AG09319 (cell line): ENCODE measurements around the gene CACNG6.

Experiments used
- DNase-seq: peaks from one replicate; pipeline ENCODE4 v3.0.0-alpha.2; 2010; ENCODE audit warnings: low read depth; ENCODE audit errors: extremely low read depth
- TF ChIP-seq, protein P1 (sequence below): IDR thresholded peaks from 2 replicates; pipeline ENCODE4 v1.5.1; 2011; ENCODE audit warnings: low read depth, mild to moderate bottlenecking, inconsistent platforms, low read length, moderate library complexity

Gene CACNG6

DNA sequence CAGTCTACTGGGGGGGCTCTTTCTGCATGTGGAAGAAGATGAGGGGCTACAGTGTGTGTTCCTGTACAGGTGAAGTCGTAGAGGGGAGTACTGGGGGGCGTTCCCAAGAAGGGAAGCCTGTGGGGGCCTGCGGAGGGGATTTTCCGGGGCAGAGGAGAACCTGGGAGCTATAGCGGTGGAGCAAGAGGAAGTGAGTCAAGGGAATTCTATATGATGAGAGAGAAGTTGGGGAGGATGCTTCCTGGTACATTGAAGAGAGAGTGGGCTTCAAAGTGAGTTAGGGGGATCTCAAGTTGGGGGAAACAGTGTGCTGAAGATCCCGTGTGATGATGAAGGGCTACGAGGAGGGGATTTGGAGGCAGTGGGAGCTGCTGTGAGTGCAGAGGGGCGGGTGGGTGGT lies 30.6 kb upstream of the CACNG6 start:
- TF ChIP-seq, protein P1, sequence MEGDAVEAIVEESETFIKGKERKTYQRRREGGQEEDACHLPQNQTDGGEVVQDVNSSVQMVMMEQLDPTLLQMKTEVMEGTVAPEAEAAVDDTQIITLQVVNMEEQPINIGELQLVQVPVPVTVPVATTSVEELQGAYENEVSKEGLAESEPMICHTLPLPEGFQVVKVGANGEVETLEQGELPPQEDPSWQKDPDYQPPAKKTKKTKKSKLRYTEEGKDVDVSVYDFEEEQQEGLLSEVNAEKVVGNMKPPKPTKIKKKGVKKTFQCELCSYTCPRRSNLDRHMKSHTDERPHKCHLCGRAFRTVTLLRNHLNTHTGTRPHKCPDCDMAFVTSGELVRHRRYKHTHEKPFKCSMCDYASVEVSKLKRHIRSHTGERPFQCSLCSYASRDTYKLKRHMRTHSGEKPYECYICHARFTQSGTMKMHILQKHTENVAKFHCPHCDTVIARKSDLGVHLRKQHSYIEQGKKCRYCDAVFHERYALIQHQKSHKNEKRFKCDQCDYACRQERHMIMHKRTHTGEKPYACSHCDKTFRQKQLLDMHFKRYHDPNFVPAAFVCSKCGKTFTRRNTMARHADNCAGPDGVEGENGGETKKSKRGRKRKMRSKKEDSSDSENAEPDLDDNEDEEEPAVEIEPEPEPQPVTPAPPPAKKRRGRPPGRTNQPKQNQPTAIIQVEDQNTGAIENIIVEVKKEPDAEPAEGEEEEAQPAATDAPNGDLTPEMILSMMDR: no peak
- DNase-seq: no peak

DNA sequence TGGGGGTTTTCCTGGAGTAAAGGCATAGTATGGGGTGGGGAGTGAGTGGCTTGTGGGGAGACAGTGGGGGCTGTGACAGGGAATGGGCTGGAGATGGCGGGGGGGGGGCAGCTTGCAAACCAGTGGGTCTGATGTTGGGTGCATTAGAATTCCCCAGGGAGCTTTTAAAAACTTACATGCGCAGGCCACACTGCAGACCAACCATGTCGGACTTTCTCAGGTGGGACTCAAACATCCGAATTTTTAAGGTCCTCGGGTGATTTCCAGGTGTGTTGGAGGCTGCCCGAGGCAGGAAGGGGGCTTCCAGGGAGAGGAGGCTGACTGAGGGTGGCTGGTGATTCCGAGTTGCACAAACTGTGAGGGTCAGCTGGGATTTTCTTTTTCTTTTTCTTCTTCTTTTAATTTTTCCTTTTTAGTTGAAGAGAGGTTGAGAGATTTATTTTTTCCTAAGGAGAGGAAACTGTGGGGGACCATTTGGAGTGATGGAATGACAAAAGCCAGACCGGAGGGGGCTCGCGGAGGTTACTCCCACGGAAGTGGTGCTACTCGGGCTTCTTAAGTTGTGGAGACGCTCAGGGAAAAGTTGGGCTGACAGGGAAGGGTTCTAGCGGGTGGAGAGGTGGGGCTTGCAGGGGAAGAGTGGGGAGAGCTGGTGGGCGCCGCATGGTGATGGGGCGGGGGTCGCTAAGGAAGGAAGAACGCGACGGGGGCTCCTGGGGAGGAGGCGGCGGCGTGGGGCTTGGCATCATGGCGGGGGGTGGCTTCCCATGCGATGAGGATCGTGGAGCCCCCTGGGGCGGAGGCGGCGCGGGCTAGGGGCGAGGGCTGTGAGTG lies 29.7 kb upstream of the CACNG6 start:
- DNase-seq: no peak
- TF ChIP-seq, protein P1: no peak

DNA sequence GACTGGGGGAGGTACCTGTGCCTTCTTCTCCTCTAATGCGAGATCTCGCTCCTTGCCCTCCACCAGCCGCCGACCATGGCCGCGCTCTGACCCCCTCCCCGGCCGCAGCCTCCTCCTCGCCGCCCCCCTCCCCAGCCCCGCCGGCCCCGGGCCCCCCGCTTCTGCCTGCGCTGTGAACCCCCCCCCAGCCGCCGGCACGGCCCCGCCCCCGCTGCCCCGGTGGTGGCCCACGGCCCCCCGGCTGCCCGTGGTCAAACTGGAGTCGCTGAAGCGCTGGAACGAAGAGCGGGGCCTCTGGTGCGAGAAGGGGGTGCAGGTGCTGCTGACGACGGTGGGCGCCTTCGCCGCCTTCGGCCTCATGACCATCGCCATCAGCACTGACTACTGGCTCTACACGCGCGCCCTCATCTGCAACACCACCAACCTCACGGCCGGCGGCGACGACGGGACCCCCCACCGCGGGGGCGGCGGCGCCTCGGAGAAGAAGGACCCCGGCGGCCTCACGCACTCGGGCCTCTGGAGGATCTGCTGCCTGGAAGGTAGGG lies 28.5 kb upstream of the CACNG6 start, which contains the start of gene CACNG8:
Gene CACNG8, plus strand, starts transcription at position 51 of the 545 bp plus-strand sequence.
- no peak for DNase-seq
- TF ChIP-seq, protein P1: no peak

DNA sequence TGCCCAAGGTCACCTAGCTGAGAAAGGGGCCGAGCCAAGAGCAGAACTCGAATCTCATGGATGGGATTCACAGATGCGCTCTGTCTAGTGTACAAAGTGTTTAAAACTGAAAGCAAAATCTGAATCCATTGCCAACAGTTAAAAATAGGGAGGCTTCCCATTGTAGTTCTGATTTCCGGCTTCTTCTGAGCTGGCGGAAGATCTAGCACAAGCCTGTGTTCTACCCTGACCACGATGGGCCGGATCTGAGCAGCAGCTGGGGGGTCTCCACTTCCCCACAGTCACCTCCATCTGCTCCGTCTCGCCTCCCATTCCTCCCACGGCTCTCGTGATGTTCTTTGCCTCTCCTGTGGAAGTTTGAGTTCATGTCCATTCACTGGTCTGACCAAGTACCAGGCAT lies 26.3 kb upstream of the CACNG6 start:
- DNase-seq: no peak
- TF ChIP-seq, protein P1: no peak

GRCh38 chr19:53966931-53967330 lies 24.5 kb upstream of the CACNG6 start:
- TF ChIP-seq, protein P1: no peak
- DNase-seq: no peak

DNA sequence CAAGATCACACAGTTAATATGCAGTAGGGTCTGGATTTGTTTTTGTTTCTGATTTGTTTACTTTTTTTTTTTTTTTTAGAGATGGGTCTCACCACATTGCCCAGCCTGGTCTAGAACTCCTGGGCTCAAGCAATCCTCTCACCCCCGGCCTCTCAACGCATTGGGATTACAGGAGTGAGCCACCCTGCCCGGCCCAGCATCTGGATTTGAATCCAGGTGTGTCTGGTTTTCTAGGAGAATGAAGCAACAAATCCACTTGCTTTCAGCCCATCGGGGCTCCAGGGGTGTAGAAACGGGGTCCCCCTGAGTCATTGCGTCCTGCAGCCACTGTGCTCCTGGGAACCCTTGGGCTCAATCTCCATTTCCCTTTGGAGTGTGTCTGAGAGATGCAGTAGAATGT lies 22.1 kb upstream of the CACNG6 start:
- TF ChIP-seq, protein P1: no peak
- no peak for DNase-seq

- no peak for DNase-seq
- TF ChIP-seq, protein P1: no peak
These were observed 19.8 kb upstream of the CACNG6 start for GRCh38 chr19:53971673-53972072.
